Mesodermal cell (in vitro differentiated cells): ENCODE data around the gene CYP51A1.
"Not testable (repeated sequence)": the region's sequence is repeated elsewhere in the genome, so short reads cannot be mapped to it uniquely, and the experiment has no call there.

Source experiments
- H3K27ac ChIP-seq: 2 replicates; pipeline ENCODE4 v1.7.0; 2013; ENCODE audit warnings: mild to moderate bottlenecking, low read depth, low read length, moderate library complexity; ENCODE audit not compliant: severe bottlenecking
- H3K36me3 ChIP-seq: 2 replicates; pipeline ENCODE4 v1.7.1; 2013; ENCODE audit warnings: mild to moderate bottlenecking, low read length, moderate library complexity; ENCODE audit not compliant: control insufficient read depth, insufficient read depth
- H3K4me1 ChIP-seq: one replicate; pipeline ENCODE4 v1.7.1; 2013; ENCODE audit warnings: mild to moderate bottlenecking, low read length; ENCODE audit not compliant: insufficient read depth, control insufficient read depth, poor library complexity, severe bottlenecking
- H3K4me3 ChIP-seq: 2 replicates; pipeline ENCODE4 v1.7.0; 2013; ENCODE audit warnings: low read length, control low read depth, mild to moderate bottlenecking; ENCODE audit not compliant: insufficient read depth, poor library complexity, severe bottlenecking; ENCODE audit errors: extremely low read depth
- H3K9me3 ChIP-seq: 2 replicates; pipeline ENCODE4 v1.7.1; 2013; ENCODE audit warnings: mild to moderate bottlenecking, low read length, moderate library complexity; ENCODE audit not compliant: control insufficient read depth
- WGBS, 2 experiments: methylation state at CpG; one replicate each; pipeline ENCODE4 v1.1.5; 2013; ENCODE audit warnings: missing lambda C conversion rate in 2 of 2; ENCODE audit not compliant: insufficient coverage in 2 of 2; 5-methylcytosine and 5-hydroxymethylcytosine counted together

CYP51A1 gene

DNA sequence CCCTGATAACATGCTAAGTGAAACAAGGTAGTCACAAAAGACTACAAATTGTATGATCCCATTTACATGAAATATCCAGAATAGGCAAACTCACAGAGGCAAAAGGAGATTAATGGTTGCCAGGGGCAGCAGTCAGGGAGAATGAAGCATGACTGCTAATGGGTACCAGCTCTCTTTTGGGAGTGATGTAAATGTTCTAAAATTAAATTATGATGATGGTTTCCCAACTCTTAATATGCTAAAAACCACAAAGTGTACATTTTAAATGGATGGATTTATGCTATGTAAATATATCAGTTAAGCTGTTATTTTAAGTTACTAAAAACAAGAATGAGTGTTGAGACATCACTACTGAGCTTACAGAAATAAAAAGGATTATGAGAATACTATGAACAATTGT is 12.6 kb downstream of the CYP51A1 start:
- no peaks in the 10 kb centered on the region for H3K4me1 ChIP-seq
- H3K9me3 ChIP-seq, result no peaks in the 10 kb centered on the region
- no peak overlapping the region for H3K27ac ChIP-seq
- H3K36me3 ChIP-seq, result peaks cover 85% of the 10 kb centered on the region
- H3K4me3 ChIP-seq, result no peak overlapping the region

- WGBS, 2 experiments, result 100% methylated on average over 1 of the region's 1 CpG; no CpG with 5 or more reads in 1 of the 2 experiments
- H3K27ac ChIP-seq, result no peak overlapping the region
- no peaks in the 10 kb centered on the region for H3K4me1 ChIP-seq
- H3K9me3 ChIP-seq, result no peaks in the 10 kb centered on the region
- peaks cover 84% of the 10 kb centered on the region for H3K36me3 ChIP-seq
- no peak overlapping the region for H3K4me3 ChIP-seq
Measured at GRCh38 chr7:92119213-92119759, 15.0 kb downstream of the CYP51A1 start.

DNA sequence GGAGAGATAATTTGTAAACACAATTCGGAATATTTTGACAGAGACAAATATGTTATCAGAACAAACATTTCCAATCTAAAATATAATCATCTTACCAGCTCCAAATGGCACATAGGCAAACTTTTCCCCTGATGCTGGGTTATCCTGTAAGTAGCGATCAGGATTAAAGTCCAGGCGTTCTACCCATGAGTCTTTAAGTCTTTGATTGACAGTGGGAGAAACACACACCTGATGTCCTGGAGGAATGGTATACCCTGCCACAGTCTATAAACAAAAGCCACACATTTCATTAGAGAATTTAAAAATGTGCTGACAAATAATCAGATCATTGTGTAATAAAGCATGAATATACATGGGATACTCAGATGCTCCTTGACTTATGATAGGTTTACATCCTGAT is 17.3 kb downstream of the CYP51A1 start:
- Histone ChIP-seq H3K4me1 (no peaks in the 10 kb centered on the region), H3K27ac (no peak overlapping the region), H3K9me3 (no peaks in the 10 kb centered on the region), H3K4me3 (no peak overlapping the region), H3K36me3 (peaks cover 69% of the 10 kb centered on the region)
- WGBS, 2 experiments, result no CpG with 5 or more reads among the region's 3 CpGs

GRCh38 chr7:92115821-92116220 is 18.5 kb downstream of the CYP51A1 start:
- H3K4me1 ChIP-seq, result no peaks in the 10 kb centered on the region
- H3K27ac ChIP-seq, result no peak overlapping the region
- no peaks in the 10 kb centered on the region for H3K9me3 ChIP-seq
- WGBS, 2 experiments, result 91 to 98% methylated on average over 4 to 5 of the region's 5 CpGs
- no peak overlapping the region for H3K4me3 ChIP-seq
- peaks cover 68% of the 10 kb centered on the region for H3K36me3 ChIP-seq

GRCh38 chr7:92110857-92111256 is 23.4 kb downstream of the CYP51A1 start:
- H3K27ac ChIP-seq, result no peak overlapping the region
- no peaks in the 10 kb centered on the region for H3K4me1 ChIP-seq
- no peak overlapping the region for H3K4me3 ChIP-seq
- 100% methylated on average over 1 of the region's 2 CpGs; no CpG with 5 or more reads in 1 of the 2 experiments for WGBS, 2 experiments
- no peaks in the 10 kb centered on the region for H3K9me3 ChIP-seq
- peaks cover 44% of the 10 kb centered on the region for H3K36me3 ChIP-seq

- no peaks in the 10 kb centered on the region for H3K9me3 ChIP-seq
- peaks cover 32% of the 10 kb centered on the region for H3K36me3 ChIP-seq
- no peak overlapping the region for H3K27ac ChIP-seq
- WGBS, 2 experiments, result 93 to 97% methylated on average over 4 of the region's 8 CpGs
- H3K4me1 ChIP-seq, result no peaks in the 10 kb centered on the region
- H3K4me3 ChIP-seq, result no peak overlapping the region
Measured at GRCh38 chr7:92108821-92109220, 25.5 kb downstream of the CYP51A1 start.

- H3K4me3 ChIP-seq, H3K27ac ChIP-seq, H3K4me1 ChIP-seq, H3K9me3 ChIP-seq: not testable (repeated sequence)
- WGBS, 2 experiments, result 86 to 100% methylated on average over 4 to 5 of the region's 5 CpGs
- peaks cover 50% of the 10 kb centered on the region for H3K36me3 ChIP-seq
Measured at GRCh38 chr7:92102862-92103261, 31.4 kb downstream of the CYP51A1 start.

DNA sequence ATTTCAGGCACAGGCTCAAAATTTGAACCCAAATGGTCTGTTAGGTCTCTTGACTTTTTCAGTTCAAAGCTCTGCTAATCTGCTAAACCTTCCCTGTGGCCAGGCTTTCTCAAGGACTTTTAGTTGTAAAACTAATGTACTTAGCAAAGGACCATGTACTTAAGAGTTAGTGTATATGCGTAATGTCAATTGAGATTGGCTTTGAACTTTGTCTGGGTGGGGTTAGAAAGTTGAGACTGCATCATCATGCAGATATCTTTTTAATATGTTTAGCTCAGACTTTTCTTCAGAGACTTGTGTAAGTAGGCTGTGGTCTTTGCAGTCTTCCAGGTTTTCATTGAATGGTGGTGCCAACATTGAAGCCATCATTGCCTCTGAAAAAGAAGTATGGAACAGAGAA is 33.7 kb downstream of the CYP51A1 start:
- no peak overlapping the region for H3K27ac ChIP-seq
- no peaks in the 10 kb centered on the region for H3K9me3 ChIP-seq
- WGBS, 2 experiments, result 88 to 100% methylated on average over 1 of the region's 1 CpG
- peaks cover 69% of the 10 kb centered on the region for H3K36me3 ChIP-seq
- no peak overlapping the region for H3K4me3 ChIP-seq
- H3K4me1 ChIP-seq, result no peaks in the 10 kb centered on the region

- Histone ChIP-seq H3K4me3 (no peak overlapping the region), H3K27ac (no peak overlapping the region), H3K4me1 (no peaks in the 10 kb centered on the region), H3K36me3 (peaks cover 53% of the 10 kb centered on the region), H3K9me3 (no peaks in the 10 kb centered on the region)
- WGBS, 2 experiments, result 100% methylated on average over 1 of the region's 1 CpG
Measured at GRCh38 chr7:92095380-92095779, 38.9 kb downstream of the CYP51A1 start.

GRCh38 chr7:92092210-92092609 is 42.1 kb downstream of the CYP51A1 start:
- Histone ChIP-seq H3K4me1 (no peaks in the 10 kb centered on the region), H3K27ac (no peak overlapping the region), H3K36me3 (peaks cover 53% of the 10 kb centered on the region), H3K4me3 (no peak overlapping the region), H3K9me3 (no peaks in the 10 kb centered on the region)
- WGBS, 2 experiments, result 100% methylated on average over 1 of the region's 1 CpG; no CpG with 5 or more reads in 1 of the 2 experiments

- Histone ChIP-seq H3K4me1 (no peaks in the 10 kb centered on the region), H3K4me3 (no peak overlapping the region), H3K36me3 (peaks cover 58% of the 10 kb centered on the region), H3K9me3 (no peaks in the 10 kb centered on the region), H3K27ac (no peak overlapping the region)
- no CpG with 5 or more reads among the region's 1 CpG for WGBS, 2 experiments
Measured at GRCh38 chr7:92088266-92088665, 46.0 kb downstream of the CYP51A1 start.
